ENCODE results near the gene GMIP.

GRCh38 chr19:19674315-19674714, 30.9 kb upstream of the GMIP start:
- no peak for TF ChIP-seq FOXM1 (IDR thresholded peaks at IDR 0.05; ENCODE audit: low read depth)
- TF ChIP-seq POLR2AphosphoS5 (IDR thresholded peaks at IDR 0.05; ENCODE audit: low read depth, low read length) = no peak
- TF ChIP-seq, protein P1, sequence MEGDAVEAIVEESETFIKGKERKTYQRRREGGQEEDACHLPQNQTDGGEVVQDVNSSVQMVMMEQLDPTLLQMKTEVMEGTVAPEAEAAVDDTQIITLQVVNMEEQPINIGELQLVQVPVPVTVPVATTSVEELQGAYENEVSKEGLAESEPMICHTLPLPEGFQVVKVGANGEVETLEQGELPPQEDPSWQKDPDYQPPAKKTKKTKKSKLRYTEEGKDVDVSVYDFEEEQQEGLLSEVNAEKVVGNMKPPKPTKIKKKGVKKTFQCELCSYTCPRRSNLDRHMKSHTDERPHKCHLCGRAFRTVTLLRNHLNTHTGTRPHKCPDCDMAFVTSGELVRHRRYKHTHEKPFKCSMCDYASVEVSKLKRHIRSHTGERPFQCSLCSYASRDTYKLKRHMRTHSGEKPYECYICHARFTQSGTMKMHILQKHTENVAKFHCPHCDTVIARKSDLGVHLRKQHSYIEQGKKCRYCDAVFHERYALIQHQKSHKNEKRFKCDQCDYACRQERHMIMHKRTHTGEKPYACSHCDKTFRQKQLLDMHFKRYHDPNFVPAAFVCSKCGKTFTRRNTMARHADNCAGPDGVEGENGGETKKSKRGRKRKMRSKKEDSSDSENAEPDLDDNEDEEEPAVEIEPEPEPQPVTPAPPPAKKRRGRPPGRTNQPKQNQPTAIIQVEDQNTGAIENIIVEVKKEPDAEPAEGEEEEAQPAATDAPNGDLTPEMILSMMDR (IDR thresholded peaks at IDR 0.05) = no peak
- TF ChIP-seq REST (IDR thresholded peaks at IDR 0.05; ENCODE audit: low read depth, low read length) = no peak
- TF ChIP-seq, protein P2, sequence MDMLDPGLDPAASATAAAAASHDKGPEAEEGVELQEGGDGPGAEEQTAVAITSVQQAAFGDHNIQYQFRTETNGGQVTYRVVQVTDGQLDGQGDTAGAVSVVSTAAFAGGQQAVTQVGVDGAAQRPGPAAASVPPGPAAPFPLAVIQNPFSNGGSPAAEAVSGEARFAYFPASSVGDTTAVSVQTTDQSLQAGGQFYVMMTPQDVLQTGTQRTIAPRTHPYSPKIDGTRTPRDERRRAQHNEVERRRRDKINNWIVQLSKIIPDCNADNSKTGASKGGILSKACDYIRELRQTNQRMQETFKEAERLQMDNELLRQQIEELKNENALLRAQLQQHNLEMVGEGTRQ (IDR thresholded peaks at IDR 0.05; ENCODE audit: borderline replicate concordance, low read depth, low read length) = no peak
- TF ChIP-seq ZBTB33 (IDR thresholded peaks at IDR 0.05; ENCODE audit: borderline replicate concordance, low read depth) = no peak

All from SK-N-SH (cell line).